ENCODE results near the gene LONRF2. TPM values are rescaled to one million over a fixed set of nuclear protein-coding genes. Genes with fewer than 3 reads are reported as not detected.

LONRF2 gene
- total and polyA plus RNA-seq, 2 of the 4 experiments (the other 2 are of a cell fraction), result 0.19 to 0.54 TPM

DNA sequence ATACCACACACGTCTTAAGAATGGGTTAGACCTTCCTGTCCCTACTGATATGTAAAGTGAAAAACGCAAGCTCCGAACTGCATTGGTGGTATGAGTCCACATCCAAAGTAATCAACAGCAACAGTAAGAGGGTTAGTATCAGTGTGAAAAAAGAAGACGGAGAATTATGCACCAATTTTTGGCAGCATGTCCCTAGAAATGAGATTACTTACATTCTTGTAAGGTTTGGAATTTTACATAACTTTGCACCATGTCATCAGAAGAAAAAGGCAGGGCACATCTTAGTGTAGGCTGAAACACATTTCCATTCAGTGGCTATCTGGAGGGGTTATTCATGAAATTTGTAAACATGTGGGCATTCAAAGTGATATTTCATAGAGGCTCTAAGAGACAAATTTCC is 88.2 kb downstream of the LONRF2 start:
- POLR2A ChIA-PET (ENCODE audit: unreplicated experiment), result no interaction called here
- H2AFZ ChIP-seq (replicated peaks; ENCODE audit: low read length, poor library complexity), result no peak overlapping the region
- no TSS peak for BruUV-seq (replicated peaks)
- H3K9me3 ChIP-seq (ENCODE audit: control insufficient read depth, insufficient read depth, low read length), result no peaks in the 10 kb centered on the region
- CTCF ChIA-PET, result interaction anchor here (1.3 kb wide), 1 partner anchor 36 kb away, joined by 3 read pairs; no protein-coding TSS in a partner anchor
- no peak overlapping the region for H3K27ac ChIP-seq (ENCODE audit: insufficient read depth, low read length)
- H3K56ac ChIP-seq (ENCODE audit: extremely low read depth, insufficient read depth, low read length), result no peak overlapping the region
- H3K27me3 ChIP-seq (ENCODE audit: control insufficient read depth, insufficient read depth, low read length), result no peaks in the 10 kb centered on the region
- in situ Hi-C loops (cut with MboI; ENCODE audit: low sequenced_read_pairs) (no loop called here), dilution Hi-C loops (cut with HindIII; ENCODE audit: low sequenced_read_pairs, unreplicated experiment) (no loop called here), intact Hi-C loops (cut with micrococcal nuclease) (loop anchor here (5.0 kb wide), 1 partner anchor 127 kb away; no protein-coding TSS in a partner anchor)
- WGBS, 2 experiments (ENCODE audit: extremely low coverage in 2 of 2, insufficient read length in 1 of 2), result no CpG with 5 or more reads among the region's 4 CpGs
- no peak overlapping the region for H3K14ac ChIP-seq (replicated peaks; ENCODE audit: low read depth, low read length)
- peak overlapping the region; percentile 12; the same call in 1 of the 2 replicates for H3K4me2 ChIP-seq (ENCODE audit: low read depth, low read length)
- H4K5ac ChIP-seq (ENCODE audit: low read depth, low read length), result no peak overlapping the region
- H3K9me1 ChIP-seq (ENCODE audit: insufficient read depth, low read length), result peaks cover 11% of the 10 kb centered on the region
- 0 out of 2 replicates have a peak overlapping the region, but pooled peaks have one; percentile 6 for H4K91ac ChIP-seq (ENCODE audit: insufficient read depth, low read depth, low read length)
- no peaks in the 10 kb centered on the region for H3K36me3 ChIP-seq (ENCODE audit: control insufficient read depth, insufficient read depth, low read length)
- H3K4me3 ChIP-seq (ENCODE audit: insufficient read depth, low read depth, low read length), result no peak overlapping the region
- H3K9ac ChIP-seq (ENCODE audit: low read depth, low read length), result no peak overlapping the region
- H3K4me1 ChIP-seq (ENCODE audit: control insufficient read depth, insufficient read depth, low read length), result peaks cover 4% of the 10 kb centered on the region
- peak overlapping the region; percentile 28 for H2BK5ac ChIP-seq (ENCODE audit: low read depth, low read length, poor library complexity, severe bottlenecking)
- no peak overlapping the region for H2BK15ac ChIP-seq (ENCODE audit: low read depth, low read length)
- no peak overlapping the region for H4K8ac ChIP-seq (ENCODE audit: low read depth in 2 of 2, low read length in 2 of 2)
- H2AK5ac ChIP-seq (ENCODE audit: low read depth, low read length), result no peak overlapping the region
- no peak for TF ChIP-seq RFX5 (IDR thresholded peaks at IDR 0.05; ENCODE audit: low read depth, low read length)
- TF ChIP-seq, protein P1, sequence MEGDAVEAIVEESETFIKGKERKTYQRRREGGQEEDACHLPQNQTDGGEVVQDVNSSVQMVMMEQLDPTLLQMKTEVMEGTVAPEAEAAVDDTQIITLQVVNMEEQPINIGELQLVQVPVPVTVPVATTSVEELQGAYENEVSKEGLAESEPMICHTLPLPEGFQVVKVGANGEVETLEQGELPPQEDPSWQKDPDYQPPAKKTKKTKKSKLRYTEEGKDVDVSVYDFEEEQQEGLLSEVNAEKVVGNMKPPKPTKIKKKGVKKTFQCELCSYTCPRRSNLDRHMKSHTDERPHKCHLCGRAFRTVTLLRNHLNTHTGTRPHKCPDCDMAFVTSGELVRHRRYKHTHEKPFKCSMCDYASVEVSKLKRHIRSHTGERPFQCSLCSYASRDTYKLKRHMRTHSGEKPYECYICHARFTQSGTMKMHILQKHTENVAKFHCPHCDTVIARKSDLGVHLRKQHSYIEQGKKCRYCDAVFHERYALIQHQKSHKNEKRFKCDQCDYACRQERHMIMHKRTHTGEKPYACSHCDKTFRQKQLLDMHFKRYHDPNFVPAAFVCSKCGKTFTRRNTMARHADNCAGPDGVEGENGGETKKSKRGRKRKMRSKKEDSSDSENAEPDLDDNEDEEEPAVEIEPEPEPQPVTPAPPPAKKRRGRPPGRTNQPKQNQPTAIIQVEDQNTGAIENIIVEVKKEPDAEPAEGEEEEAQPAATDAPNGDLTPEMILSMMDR (conservative IDR thresholded peaks at IDR 0.05; ENCODE audit: low read depth, low read length), result no peak
- no peak for TF ChIP-seq NFE2L2 (IDR thresholded peaks at IDR 0.05; ENCODE audit: low read depth, low read length)
- TF ChIP-seq CEBPB (IDR thresholded peaks at IDR 0.05; ENCODE audit: low read depth, low read length), result no peak
- TF ChIP-seq MAZ (IDR thresholded peaks at IDR 0.05; ENCODE audit: borderline replicate concordance, low read depth, low read length), result no peak
- no peak for TF ChIP-seq MXI1 (IDR thresholded peaks at IDR 0.05; ENCODE audit: borderline replicate concordance, low read depth, low read length)
- TF ChIP-seq RCOR1 (IDR thresholded peaks at IDR 0.05; ENCODE audit: insufficient replicate concordance, low read length), result no peak
- TF ChIP-seq CHD1 (IDR thresholded peaks at IDR 0.05; ENCODE audit: low read depth, low read length), result no peak
- TF ChIP-seq BHLHE40 (IDR thresholded peaks at IDR 0.05; ENCODE audit: low read depth, low read length), result no peak
- TF ChIP-seq, protein P2, sequence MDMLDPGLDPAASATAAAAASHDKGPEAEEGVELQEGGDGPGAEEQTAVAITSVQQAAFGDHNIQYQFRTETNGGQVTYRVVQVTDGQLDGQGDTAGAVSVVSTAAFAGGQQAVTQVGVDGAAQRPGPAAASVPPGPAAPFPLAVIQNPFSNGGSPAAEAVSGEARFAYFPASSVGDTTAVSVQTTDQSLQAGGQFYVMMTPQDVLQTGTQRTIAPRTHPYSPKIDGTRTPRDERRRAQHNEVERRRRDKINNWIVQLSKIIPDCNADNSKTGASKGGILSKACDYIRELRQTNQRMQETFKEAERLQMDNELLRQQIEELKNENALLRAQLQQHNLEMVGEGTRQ (IDR thresholded peaks at IDR 0.05; ENCODE audit: low read depth, low read length), result no peak
- TF ChIP-seq POLR2A (IDR thresholded peaks at IDR 0.05; ENCODE audit: low read depth, low read length), result no peak
- TF ChIP-seq SMC3 (IDR thresholded peaks at IDR 0.05; ENCODE audit: low read depth, low read length), result no peak
- TF ChIP-seq RAD21 (IDR thresholded peaks at IDR 0.05; ENCODE audit: low read length), result no peak
- TF ChIP-seq, protein P3, sequence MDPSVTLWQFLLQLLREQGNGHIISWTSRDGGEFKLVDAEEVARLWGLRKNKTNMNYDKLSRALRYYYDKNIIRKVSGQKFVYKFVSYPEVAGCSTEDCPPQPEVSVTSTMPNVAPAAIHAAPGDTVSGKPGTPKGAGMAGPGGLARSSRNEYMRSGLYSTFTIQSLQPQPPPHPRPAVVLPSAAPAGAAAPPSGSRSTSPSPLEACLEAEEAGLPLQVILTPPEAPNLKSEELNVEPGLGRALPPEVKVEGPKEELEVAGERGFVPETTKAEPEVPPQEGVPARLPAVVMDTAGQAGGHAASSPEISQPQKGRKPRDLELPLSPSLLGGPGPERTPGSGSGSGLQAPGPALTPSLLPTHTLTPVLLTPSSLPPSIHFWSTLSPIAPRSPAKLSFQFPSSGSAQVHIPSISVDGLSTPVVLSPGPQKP (IDR thresholded peaks at IDR 0.05; ENCODE audit: borderline replicate concordance, low read depth, low read length), result no peak
- no peak for TF ChIP-seq FOS (IDR thresholded peaks at IDR 0.05; ENCODE audit: low read depth, low read length)
- no peak for TF ChIP-seq MAFK (IDR thresholded peaks at IDR 0.05; ENCODE audit: low read depth, low read length)
- 0 out of 2 replicates have a peak overlapping the region, but pooled peaks have one; percentile 46 for H3K18ac ChIP-seq (ENCODE audit: low read depth, low read length)
- DNase-seq (peak; percentile 68), ATAC-seq (ENCODE audit: low read depth) (peak; percentile 75)
- H3K4ac ChIP-seq (ENCODE audit: low read depth, low read length), result peak overlapping the region; percentile 15; the same call in 1 of the 2 replicates
- no peak overlapping the region; the same call in 1 of the 2 replicates for H2BK120ac ChIP-seq (ENCODE audit: low read depth, low read length)
- no peak overlapping the region for H2AK9ac ChIP-seq (replicated peaks; ENCODE audit: low read depth, low read length, poor library complexity)
- no peak overlapping the region for H2BK20ac ChIP-seq (ENCODE audit: low read depth, low read length)
- no peak overlapping the region for H3K23ac ChIP-seq (ENCODE audit: low read depth, low read length)
- H3K79me1 ChIP-seq (ENCODE audit: low read depth in 1 of 2, low read length in 2 of 2), result no peaks in the 10 kb centered on the region
- no peaks in the 10 kb centered on the region for H4K20me1 ChIP-seq (ENCODE audit: insufficient read depth, low read length)

Measured in IMR-90 (cell line).